Heart right ventricle (tissue), 16 donors: ENCODE measurements around the gene JMJD8. TPM values are rescaled to one million over a fixed set of nuclear protein-coding genes. Genes with fewer than 3 reads are reported as not detected.

Experiments used
- ATAC-seq, 8 donors: fragments of 200-7000 bp; cut with Tn5 transposase; one replicate each; pipeline ENCODE4 v1.9.1; 2020; ENCODE audit warnings: mild to moderate bottlenecking in 8 of 8, moderate library complexity in 8 of 8, moderate number of reproducible peaks in 1 of 8
- DNase-seq, 2 donors: peaks; one replicate each; pipeline ENCODE4 v3.0.0-alpha.2; 2020
- H3K27ac ChIP-seq, 10 donors: fragments of 200-600 bp; sonication (generic) in 2 of 10; one replicate each; pipeline versions ENCODE4 v1.5.0 to v1.8.0; 2020 to 2022; ENCODE audit warnings: mild to moderate bottlenecking in 3 of 10
- H3K27me3 ChIP-seq, 7 donors: fragments of 200-600 bp; one replicate each; pipeline ENCODE4 v1.8.0; 2021 to 2022; ENCODE audit warnings: mild to moderate bottlenecking in 2 of 7
- H3K36me3 ChIP-seq, 9 donors: fragments of 200-600 bp; sonication (generic) in 1 of 9; one replicate each; pipeline versions ENCODE4 v1.5.0 to v1.8.0; 2020 to 2022; ENCODE audit warnings: mild to moderate bottlenecking in 2 of 9
- H3K4me1 ChIP-seq, 9 donors: fragments of 200-600 bp; sonication (generic) in 1 of 9; one replicate each; pipeline versions ENCODE4 v1.5.0 to v1.8.0; 2020 to 2022; ENCODE audit warnings: mild to moderate bottlenecking in 4 of 9
- H3K4me3 ChIP-seq, 10 donors: fragments of 200-600 bp; sonication (generic) in 2 of 10; one replicate each; pipeline versions ENCODE4 v1.5.0 to v1.8.0; 2020 to 2022; ENCODE audit warnings: mild to moderate bottlenecking in 7 of 10, moderate library complexity in 2 of 10
- H3K9me3 ChIP-seq, 11 donors: fragments of 200-600 bp in 10 of 11; sonication (generic) in 2 of 11; one replicate each; pipeline versions ENCODE4 v1.5.0 to v1.8.0; 2013 to 2022; ENCODE audit warnings: mild to moderate bottlenecking in 2 of 11, control low read depth in 1 of 11, moderate library complexity in 1 of 11
- WGBS, 2 donors: extraction: QIAGEN DNeasy Blood & Tissue Kit; methylation state at CpG; one replicate each; pipeline ENCODE4 v1.1.7; 2013; ENCODE audit warnings: inconsistent platforms in 1 of 2; 5-methylcytosine and 5-hydroxymethylcytosine counted together
- intact Hi-C, 10 donors: fragments of 100-400 bp; cut with DNase I; formaldehyde crosslinking; loops; one replicate each; pipeline versions ENCODE4 v1.11.1 to v1.14.2; 2022
- polyA plus RNA-seq, 2 donors: library from polyadenylated mRNA; stranded (reverse); fragments of 200-250 nt; gene quantifications; one replicate each; pipeline ENCODE4 v1.2.3, GENCODE V29; 2013
- total RNA-seq, 10 donors: library from RNA; stranded (reverse); fragmentation: NEBNext Ultra II Directional in 3 of 10; extraction: Animal tissue kit (Norgen Biotek cat#: 25700) in 3 of 10; gene quantifications; one replicate each; pipeline versions ENCODE4 v1.2.1 to v1.2.4, GENCODE V29; 2021 to 2023
- TF ChIP-seq, protein P1 (sequence below), 9 donors: fragments of 200-600 bp; sonication (generic) in 2 of 9; IDR thresholded peaks; one replicate each; pipeline versions ENCODE4 v1.5.0 to v1.8.0; 2021 to 2022; ENCODE audit warnings: antibody characterized with exemption in 9 of 9, mild to moderate bottlenecking in 5 of 9, moderate library complexity in 1 of 9
- donor health status: Arrhythmogenic right ventricular cardiomyopathy.
- donor health status: ischemic (EF 13 %, LVEDD 7.1; RV severe dilation, severe dysfunction).
- donor health status: healthy with polysubstance abuse.
- donor health status: DM: no; HTN: yes; CAD: no.
- donor health status: DM: no; HTN: no; CAD: no.
- donor health status: ischemic (EF 25% LVEDD 6.9; RV normal size, moderate dysfunction).
- donor health status: ischemic (EF 25% LVEDD 5.7; RV mildly dilated, moderate dysfunction).
- donor health status: healthy.
- donor health status: DM: yes; HTN: yes; CAD: no.
- donor health status: Ischemic cardiomyopathy.
- donor health status: ischemic (EF 35%, LVEDD 5.7; RV mildly dilated, moderate dysfunction).
- donor health status: nonischemic (EF 11% LVEDD 7.7; RV severe dilation, severe dysfunction).
- donor health status: DM: yes; HTN: yes; CAD: no.
- donor health status: PGD.
- donor health status: ischemic (EF 29% LVEDD 5.4; RV normal size, mild dysfunction).
- donor health status: nonischemic (EF 23%, LVEDD 6.1; RV moderate dilation, normal function).

The JMJD8 gene
- total and polyA plus RNA-seq, 12 donors = 34.7 to 60.6 (median 44.0) TPM

DNA sequence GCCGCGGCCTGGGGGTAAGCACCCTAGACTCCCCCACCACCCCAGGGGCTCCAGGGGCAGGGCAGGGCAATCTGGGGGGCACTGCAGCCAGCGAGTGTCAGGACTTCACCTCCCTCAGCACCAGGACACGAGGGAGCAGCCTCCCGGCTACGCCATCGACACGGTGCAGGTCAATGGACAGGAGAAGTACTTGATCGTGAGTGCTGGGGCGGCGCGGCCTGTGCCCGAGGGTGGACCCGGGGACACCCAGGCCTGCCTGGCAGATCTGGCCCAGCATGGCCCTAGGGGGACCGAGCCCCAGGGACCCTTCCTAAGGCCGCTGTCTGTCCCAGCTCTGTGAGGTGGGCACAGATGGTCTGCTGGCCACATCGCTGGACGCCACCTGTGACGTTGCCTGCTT, 11.8 kb downstream of the JMJD8 start:
- H3K27ac ChIP-seq = no peak overlapping the region
- no peak for DNase-seq
- TF ChIP-seq, protein P1, sequence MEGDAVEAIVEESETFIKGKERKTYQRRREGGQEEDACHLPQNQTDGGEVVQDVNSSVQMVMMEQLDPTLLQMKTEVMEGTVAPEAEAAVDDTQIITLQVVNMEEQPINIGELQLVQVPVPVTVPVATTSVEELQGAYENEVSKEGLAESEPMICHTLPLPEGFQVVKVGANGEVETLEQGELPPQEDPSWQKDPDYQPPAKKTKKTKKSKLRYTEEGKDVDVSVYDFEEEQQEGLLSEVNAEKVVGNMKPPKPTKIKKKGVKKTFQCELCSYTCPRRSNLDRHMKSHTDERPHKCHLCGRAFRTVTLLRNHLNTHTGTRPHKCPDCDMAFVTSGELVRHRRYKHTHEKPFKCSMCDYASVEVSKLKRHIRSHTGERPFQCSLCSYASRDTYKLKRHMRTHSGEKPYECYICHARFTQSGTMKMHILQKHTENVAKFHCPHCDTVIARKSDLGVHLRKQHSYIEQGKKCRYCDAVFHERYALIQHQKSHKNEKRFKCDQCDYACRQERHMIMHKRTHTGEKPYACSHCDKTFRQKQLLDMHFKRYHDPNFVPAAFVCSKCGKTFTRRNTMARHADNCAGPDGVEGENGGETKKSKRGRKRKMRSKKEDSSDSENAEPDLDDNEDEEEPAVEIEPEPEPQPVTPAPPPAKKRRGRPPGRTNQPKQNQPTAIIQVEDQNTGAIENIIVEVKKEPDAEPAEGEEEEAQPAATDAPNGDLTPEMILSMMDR (IDR thresholded peaks at IDR 0.05) = no peak
- no peak for ATAC-seq
- no peaks in the 10 kb centered on the region for H3K9me3 ChIP-seq
- H3K27me3 ChIP-seq = peaks cover 0 to 22% (median 0%) of the 10 kb centered on the region in 7 donors
- H3K4me1 ChIP-seq = peaks cover 8 to 39% (median 27%) of the 10 kb centered on the region in 9 donors
- no peak overlapping the region for H3K4me3 ChIP-seq
- 90% methylated on average over 19 of the region's 19 CpGs for WGBS, 2 donors
- peaks cover 0 to 51% (median 35%) of the 10 kb centered on the region in 9 donors for H3K36me3 ChIP-seq
- intact Hi-C loops = no loop called here

DNA sequence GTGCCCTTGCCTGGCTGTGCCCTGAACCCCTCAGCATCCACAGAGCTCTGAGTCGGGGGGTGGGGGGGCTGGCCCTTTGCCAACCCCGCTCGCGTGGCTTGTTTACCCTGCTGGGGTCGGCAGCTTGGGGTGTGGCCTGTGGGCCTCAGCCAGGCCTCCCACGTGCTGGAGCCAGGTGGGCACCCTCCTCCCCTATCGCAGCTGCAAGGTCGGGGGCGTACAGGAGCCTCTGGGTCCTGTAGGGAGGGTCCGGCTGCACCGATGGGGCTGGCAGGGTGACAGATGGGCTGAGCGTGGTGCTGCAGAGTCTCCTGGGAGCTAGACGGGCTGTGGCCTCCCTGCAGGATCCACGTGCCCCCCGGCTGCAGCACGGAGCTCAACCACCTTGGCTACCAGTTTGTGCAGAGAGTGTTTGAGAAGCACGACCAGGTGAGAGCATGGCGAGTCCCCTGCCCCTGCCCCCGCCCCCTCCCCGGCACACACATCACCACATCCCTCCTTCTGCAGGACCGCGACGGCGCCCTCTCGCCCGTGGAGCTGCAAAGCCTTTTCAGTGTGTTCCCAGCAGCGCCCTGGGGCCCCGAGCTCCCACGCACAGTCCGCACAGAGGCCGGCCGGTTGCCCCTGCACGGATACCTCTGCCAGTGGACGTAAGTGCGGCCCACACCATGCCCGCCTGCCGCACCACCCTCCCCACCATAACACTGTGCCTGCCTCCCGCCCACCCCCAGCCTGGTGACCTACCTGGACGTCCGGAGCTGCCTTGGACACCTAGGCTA, 12.6 kb downstream of the JMJD8 start:
- Histone ChIP-seq H3K36me3 (peaks cover 0 to 51% (median 35%) of the 10 kb centered on the region in 9 donors), H3K9me3 (no peaks in the 10 kb centered on the region), H3K4me3 (no peak overlapping the region), H3K27ac (no peak overlapping the region), H3K27me3 (peaks cover 0 to 15% (median 0%) of the 10 kb centered on the region in 7 donors), H3K4me1 (peaks cover 8 to 43% (median 32%) of the 10 kb centered on the region in 9 donors)
- intact Hi-C loops = no loop called here
- ATAC-seq (no peak), DNase-seq (no peak)
- TF ChIP-seq, protein P1 (IDR thresholded peaks at IDR 0.05) = no peak
- WGBS, 2 donors = 86% methylated on average over 38 to 40 of the region's 40 CpGs

DNA sequence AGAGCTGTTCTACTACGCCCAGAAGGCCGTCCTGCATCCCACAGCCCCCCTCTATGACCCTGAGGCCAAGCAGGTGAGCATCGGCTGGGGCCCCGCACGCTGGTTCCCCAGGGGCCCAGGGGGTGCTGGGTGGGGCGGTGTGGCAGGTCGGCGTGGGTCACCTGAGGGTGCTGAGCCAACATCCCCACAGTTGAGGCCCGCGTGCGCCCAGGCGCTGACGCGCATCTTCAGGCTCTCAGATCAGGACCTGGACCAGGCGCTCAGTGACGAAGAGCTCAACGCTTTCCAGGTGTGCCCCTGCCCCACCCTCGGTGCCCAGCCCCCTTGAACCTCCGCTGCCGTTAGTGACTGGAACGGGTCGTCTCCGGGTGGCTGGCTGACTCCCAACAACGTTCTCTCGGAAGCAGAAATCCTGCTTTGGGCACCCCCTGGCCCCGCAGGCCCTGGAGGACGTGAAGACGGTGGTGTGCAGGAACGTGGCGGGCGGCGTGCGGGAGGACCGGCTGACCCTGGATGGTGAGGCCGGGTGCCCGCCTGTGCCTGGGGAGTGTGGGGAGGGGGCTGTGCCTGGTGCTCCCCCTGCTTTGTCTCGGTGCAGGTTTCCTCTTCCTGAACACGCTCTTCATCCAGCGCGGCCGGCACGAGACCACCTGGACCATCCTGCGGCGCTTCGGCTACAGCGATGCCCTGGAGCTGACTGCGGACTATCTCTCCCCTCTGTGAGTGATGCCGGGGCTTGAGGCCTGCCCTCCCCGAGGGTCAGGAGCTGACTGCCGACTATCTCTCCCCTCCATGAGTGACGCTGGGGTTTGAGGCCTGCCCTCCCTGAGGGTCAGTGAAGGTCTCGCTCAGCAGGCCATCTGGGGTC, 13.4 kb downstream of the JMJD8 start:
- H3K9me3 ChIP-seq = no peaks in the 10 kb centered on the region
- ATAC-seq (no peak), DNase-seq (no peak)
- TF ChIP-seq, protein P1 (IDR thresholded peaks at IDR 0.05) = no peak
- peaks cover 8 to 39% (median 29%) of the 10 kb centered on the region in 9 donors for H3K4me1 ChIP-seq
- 89 to 93% methylated on average over 52 of the region's 52 CpGs for WGBS, 2 donors
- H3K27ac ChIP-seq = no peak overlapping the region
- no peak overlapping the region for H3K4me3 ChIP-seq
- peaks cover 0 to 7% (median 0%) of the 10 kb centered on the region in 7 donors for H3K27me3 ChIP-seq
- H3K36me3 ChIP-seq = peaks cover 0 to 51% (median 35%) of the 10 kb centered on the region in 9 donors
- intact Hi-C loops = no loop called here

DNA sequence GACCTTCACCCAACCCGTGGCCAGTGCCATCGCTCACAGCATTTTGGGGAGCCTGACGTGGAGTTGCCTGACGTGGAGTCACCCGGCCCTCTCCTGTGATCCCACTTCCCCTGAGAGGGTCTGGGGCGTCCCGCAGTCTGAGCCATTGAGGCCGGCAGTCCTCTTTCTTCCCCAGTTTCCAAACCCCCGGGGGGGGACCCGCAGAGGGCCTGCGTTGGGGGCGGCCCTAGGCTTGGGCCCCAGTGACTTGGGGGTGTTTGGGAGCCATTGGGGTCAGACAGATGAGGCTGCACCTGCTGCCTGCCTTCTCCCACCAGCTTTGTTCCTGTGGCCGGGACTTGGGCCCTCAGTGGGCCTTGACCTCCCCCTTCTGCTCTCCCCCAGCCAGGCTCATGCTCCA, 14.5 kb downstream of the JMJD8 start:
- H3K27me3 ChIP-seq = no peaks in the 10 kb centered on the region
- peak overlapping the region in 1 of 10 donors; percentile 98 for H3K4me3 ChIP-seq
- DNase-seq (no peak), ATAC-seq (no peak)
- intact Hi-C loops = loop anchor here in 2 of 10 donors (10.0 kb wide), 1 partner anchor 85 kb away; no protein-coding TSS in a partner anchor
- H3K36me3 ChIP-seq = peaks cover 0 to 51% (median 35%) of the 10 kb centered on the region in 9 donors
- no peaks in the 10 kb centered on the region for H3K9me3 ChIP-seq
- TF ChIP-seq, protein P1 (IDR thresholded peaks at IDR 0.05) = no peak
- WGBS, 2 donors = 92 to 97% methylated on average over 13 of the region's 13 CpGs
- no peak overlapping the region for H3K27ac ChIP-seq
- H3K4me1 ChIP-seq = peaks cover 6 to 30% (median 21%) of the 10 kb centered on the region in 9 donors
